Ascending aorta (tissue), 2 donors: Measurements from ENCODE around the gene TTC24. TPM values are rescaled to one million over a fixed set of nuclear protein-coding genes. Genes with fewer than 3 reads are reported as not detected.

Source experiments
- DNase-seq, 2 donors: peaks; one replicate each; pipeline ENCODE4 v3.0.0-alpha.2; 2019; ENCODE audit warnings: low spot score in 2 of 2
- H3K27ac ChIP-seq, 2 donors: fragments of 200-600 bp; sonication (generic); one replicate each; pipeline ENCODE4 v1.5.1; 2016 to 2017; ENCODE audit warnings: mild to moderate bottlenecking in 1 of 2
- H3K27me3 ChIP-seq: fragments of 200-600 bp; sonication (generic); one replicate; pipeline ENCODE4 v1.5.1; 2017
- H3K36me3 ChIP-seq, 2 donors: fragments of 200-600 bp; sonication (generic); one replicate each; pipeline ENCODE4 v1.5.1; 2016
- H3K4me1 ChIP-seq, 2 donors: fragments of 200-600 bp; sonication (generic); one replicate each; pipeline ENCODE4 v1.5.1; 2016 to 2017; ENCODE audit warnings: mild to moderate bottlenecking in 1 of 2
- H3K4me3 ChIP-seq, 2 donors: fragments of 200-600 bp; sonication (generic); one replicate each; pipeline ENCODE4 v1.5.1; 2016 to 2017; ENCODE audit warnings: mild to moderate bottlenecking in 1 of 2
- H3K9me3 ChIP-seq, 2 donors: fragments of 200-600 bp; sonication (generic); one replicate each; pipeline ENCODE4 v1.5.1; 2016
- CTCF ChIP-seq, 3 experiments: fragments of 200-600 bp in 2 of 3; fragments of 450-650 bp in 1 of 3; sonication (generic) in 2 of 3; IDR thresholded peaks; one replicate each; pipeline ENCODE4 v1.5.1; 2016 to 2019; ENCODE audit warnings: antibody characterized with exemption in 3 of 3, mild to moderate bottlenecking in 1 of 3, moderate library complexity in 1 of 3
- intact Hi-C: fragments of 100-400 bp; cut with DNase I; formaldehyde crosslinking; loops from one replicate; pipeline ENCODE4 v1.15.1; 2023
- total RNA-seq: library from RNA; depleted of rRNA; stranded (reverse); fragments of >200 nt; gene quantifications from one replicate; pipeline ENCODE4 v1.1.0, GENCODE V29; 2016

The TTC24 gene
- total RNA-seq, 1 donor from 2014 or later: not detected

DNA sequence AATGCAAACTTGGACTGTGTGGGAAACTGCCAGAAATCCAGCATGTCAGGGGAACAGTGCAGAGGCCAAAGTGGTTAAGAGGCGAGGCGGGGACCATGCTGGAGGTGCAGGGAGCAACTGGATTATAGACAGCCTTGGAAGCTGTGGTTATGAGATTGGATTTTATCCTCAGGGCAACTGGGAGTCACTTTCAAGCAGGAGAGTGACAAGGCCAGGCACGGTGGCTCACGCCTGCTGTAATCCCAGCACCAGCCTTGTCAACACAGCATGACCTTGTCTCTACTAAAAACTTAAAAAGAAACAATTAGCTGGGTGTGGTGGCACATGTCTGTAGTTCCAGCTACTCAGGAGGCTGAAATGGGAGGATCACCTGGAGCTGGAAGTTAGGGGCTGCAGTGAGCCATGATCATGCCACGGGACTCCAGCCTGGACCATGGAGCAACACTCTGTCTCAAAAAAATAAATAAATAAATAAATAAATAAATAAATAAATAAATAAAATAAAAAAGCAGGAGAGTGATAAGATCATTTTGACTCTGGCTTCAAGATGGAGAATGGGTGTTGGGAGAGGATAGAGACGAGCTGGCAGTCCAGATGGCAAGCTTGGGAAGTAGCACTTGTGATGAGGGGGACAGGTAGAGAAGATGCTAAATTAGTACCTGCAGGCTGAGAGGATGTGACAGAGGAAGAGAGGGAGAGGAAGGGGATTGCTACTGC is 43.2 kb downstream of the TTC24 start:
- intact Hi-C loops: no loop called here
- Histone ChIP-seq H3K9me3 (no peaks in the 10 kb centered on the region), H3K27me3 (peaks cover 29% of the 10 kb centered on the region), H3K4me1 (peaks cover 8 to 17% of the 10 kb centered on the region in 2 donors), H3K4me3 (no peak overlapping the region), H3K36me3 (no peaks in the 10 kb centered on the region), H3K27ac (no peak overlapping the region)
- DNase-seq: no peak
- TF ChIP-seq CTCF (IDR thresholded peaks at IDR 0.05): no peak

- Histone ChIP-seq H3K4me3 (peak overlapping the region; percentile 31 to 62), H3K9me3 (no peaks in the 10 kb centered on the region), H3K27ac (no peak overlapping the region), H3K27me3 (peaks cover 29% of the 10 kb centered on the region), H3K4me1 (peaks cover 8 to 17% of the 10 kb centered on the region in 2 donors), H3K36me3 (no peaks in the 10 kb centered on the region)
- intact Hi-C loops: no loop called here
- peak in 2 of 3 experiments; percentile 41 to 42 for TF ChIP-seq CTCF (IDR thresholded peaks at IDR 0.05)
- DNase-seq: peak in 1 of 2 donors; percentile 71
Measured at GRCh38 chr1:156623946-156624813, 44.7 kb downstream of the TTC24 start.

GRCh38 chr1:156624814-156625435 is 45.4 kb downstream of the TTC24 start:
- Histone ChIP-seq H3K27me3 (peaks cover 29% of the 10 kb centered on the region), H3K4me3 (peak overlapping the region; percentile 31 to 62), H3K9me3 (no peaks in the 10 kb centered on the region), H3K4me1 (peaks cover 8 to 17% of the 10 kb centered on the region in 2 donors), H3K36me3 (no peaks in the 10 kb centered on the region), H3K27ac (no peak overlapping the region)
- intact Hi-C loops: no loop called here
- no peak for TF ChIP-seq CTCF (IDR thresholded peaks at IDR 0.05)
- no peak for DNase-seq

GRCh38 chr1:156625436-156626078 is 46.0 kb downstream of the TTC24 start:
- Histone ChIP-seq H3K27ac (no peak overlapping the region), H3K36me3 (no peaks in the 10 kb centered on the region), H3K4me1 (peaks cover 8 to 17% of the 10 kb centered on the region in 2 donors), H3K4me3 (peak overlapping the region; percentile 31 to 62), H3K9me3 (no peaks in the 10 kb centered on the region), H3K27me3 (peaks cover 29% of the 10 kb centered on the region)
- peak; percentile 67 to 80 (median 70) for TF ChIP-seq CTCF (IDR thresholded peaks at IDR 0.05)
- intact Hi-C loops: loop anchor here (1.0 kb wide), 1 partner anchor 32 kb away; no protein-coding TSS in a partner anchor
- no peak for DNase-seq

GRCh38 chr1:156626079-156626438 is 46.5 kb downstream of the TTC24 start:
- Histone ChIP-seq H3K36me3 (no peaks in the 10 kb centered on the region), H3K9me3 (no peaks in the 10 kb centered on the region), H3K4me1 (peaks cover 8 to 17% of the 10 kb centered on the region in 2 donors), H3K4me3 (peak overlapping the region in 1 of 2 donors; percentile 62), H3K27ac (no peak overlapping the region), H3K27me3 (peaks cover 29% of the 10 kb centered on the region)
- DNase-seq: no peak
- intact Hi-C loops: loop anchor here (1.0 kb wide), 1 partner anchor 31 kb away; no protein-coding TSS in a partner anchor
- TF ChIP-seq CTCF (IDR thresholded peaks at IDR 0.05): no peak
